Neutrophil (primary cell): Measurements from ENCODE around the gene USP12.

Experiments
- H3K27ac ChIP-seq: fragments of 200-600 bp; sonication (generic); 2 replicates; pipeline ENCODE4 v1.5.1; 2016; ENCODE audit warnings: mild to moderate bottlenecking, moderate library complexity
- H3K27me3 ChIP-seq: fragments of 200-600 bp; sonication (generic); 2 replicates; pipeline ENCODE4 v1.6.0; 2016; ENCODE audit warnings: mild to moderate bottlenecking
- H3K36me3 ChIP-seq: fragments of 200-600 bp; sonication (generic); 2 replicates; pipeline ENCODE4 v1.5.1; 2017
- H3K4me1 ChIP-seq, 2 experiments: fragments of 200-600 bp in 1 of 2; sonication (generic) in 1 of 2; 1 replicate in 1 of 2; 2 replicates in 1 of 2; pipeline versions ENCODE4 v1.5.1 to v1.6.1; 2013 to 2016; ENCODE audit warnings: low read depth in 1 of 2, low read length in 1 of 2, mild to moderate bottlenecking in 1 of 2, moderate library complexity in 1 of 2; ENCODE audit not compliant: control insufficient read depth in 1 of 2, insufficient read depth in 1 of 2
- H3K4me3 ChIP-seq, 2 experiments: fragments of 200-600 bp in 1 of 2; sonication (generic) in 1 of 2; 1 replicate in 1 of 2; 2 replicates in 1 of 2; pipeline ENCODE4 v1.5.1; 2013 to 2016; ENCODE audit warnings: low read depth in 1 of 2, low read length in 1 of 2, mild to moderate bottlenecking in 1 of 2, moderate library complexity in 1 of 2
- H3K9me3 ChIP-seq: fragments of 200-600 bp; sonication (generic); 2 replicates; pipeline ENCODE4 v1.5.1; 2016
- CTCF ChIP-seq: fragments of 200-600 bp; sonication (generic); IDR thresholded peaks from 2 replicates; pipeline ENCODE4 v1.5.1; 2016; ENCODE audit warnings: antibody characterized with exemption

Gene USP12

GRCh38 chr13:27086599-27087265 is 84.9 kb downstream of the USP12 start:
- TF ChIP-seq CTCF = no peak
- Histone ChIP-seq H3K27me3 (no peaks in the 10 kb centered on the region), H3K4me3 (no peak overlapping the region), H3K9me3 (no peaks in the 10 kb centered on the region), H3K36me3 (peaks cover 13% of the 10 kb centered on the region), H3K27ac (no peak overlapping the region), H3K4me1 (peaks cover 5 to 6% of the 10 kb centered on the region in 2 experiments)

- peaks cover 5 to 6% of the 10 kb centered on the region in 2 experiments for H3K4me1 ChIP-seq
- no peak overlapping the region for H3K4me3 ChIP-seq
- H3K27ac ChIP-seq = no peak overlapping the region
- H3K9me3 ChIP-seq = no peaks in the 10 kb centered on the region
- no peak for TF ChIP-seq CTCF
- no peaks in the 10 kb centered on the region for H3K36me3 ChIP-seq
- no peaks in the 10 kb centered on the region for H3K27me3 ChIP-seq
Observed at GRCh38 chr13:27083183-27083582, 88.4 kb downstream of the USP12 start.

- no peaks in the 10 kb centered on the region for H3K36me3 ChIP-seq
- no peaks in the 10 kb centered on the region for H3K9me3 ChIP-seq
- TF ChIP-seq CTCF = no peak
- H3K4me1 ChIP-seq = peaks cover 5 to 6% of the 10 kb centered on the region in 2 experiments
- no peaks in the 10 kb centered on the region for H3K27me3 ChIP-seq
- no peak overlapping the region for H3K4me3 ChIP-seq
- H3K27ac ChIP-seq = no peak overlapping the region
Observed at GRCh38 chr13:27081893-27082679, 89.5 kb downstream of the USP12 start.

- Histone ChIP-seq H3K4me1 (peaks cover 5 to 6% of the 10 kb centered on the region in 2 experiments), H3K27ac (no peak overlapping the region)
- no peak for TF ChIP-seq CTCF
Observed at GRCh38 chr13:27080018-27080948, 91.3 kb downstream of the USP12 start.

GRCh38 chr13:27079421-27079958 is 92.1 kb downstream of the USP12 start:
- Histone ChIP-seq H3K36me3 (peaks cover 1% of the 10 kb centered on the region), H3K27me3 (no peaks in the 10 kb centered on the region), H3K4me3 (no peak overlapping the region), H3K9me3 (no peaks in the 10 kb centered on the region), H3K27ac (no peak overlapping the region), H3K4me1 (peaks cover 5 to 6% of the 10 kb centered on the region in 2 experiments)
- TF ChIP-seq CTCF = no peak

More at GRCh38 chr13:27080018-27080948, 91.3 kb downstream of the USP12 start:
- no peaks in the 10 kb centered on the region for H3K27me3 ChIP-seq
- no peaks in the 10 kb centered on the region for H3K36me3 ChIP-seq
- no peaks in the 10 kb centered on the region for H3K9me3 ChIP-seq
- no peak overlapping the region for H3K4me3 ChIP-seq
